HCT116 (cell line): ENCODE measurements around the gene ACTN3. TPM values are rescaled to one million over a fixed set of nuclear protein-coding genes. Genes with fewer than 3 reads are reported as not detected.

Experiments used
- ATAC-seq: fragments of 200-7000 bp; cut with Tn5 transposase; 2 replicates; pipeline ENCODE4 v1.9.1; 2020; ENCODE audit warnings: mild to moderate bottlenecking, moderate library complexity
- BruUV-seq: library from RNA; stranded (reverse); fragments of 400-500 nt; replicated peaks from 2 replicates; lab custom pipeline; 2021; lab: Mats Ljungman, UMichigan
- CTCF ChIA-PET: fragments of 300-600 bp; sonication (Branson Sonifier 250); formaldehyde crosslinking; loops from one replicate; lab custom pipeline; 2021; ENCODE audit warnings: antibody characterized with exemption; lab: Charles Lee
- POLR2A ChIA-PET: fragments of 300-600, 350-600 bp; sonication (Branson Sonifier 250); formaldehyde crosslinking; loops from one replicate; lab custom pipeline; 2021; ENCODE audit warnings: antibody characterized with exemption; lab: Charles Lee
- RAD21 ChIA-PET, 2 experiments: fragments of 300-600 bp; sonication (Branson Sonifier 250); formaldehyde crosslinking; loops; one replicate each; lab custom pipeline; 2023; ENCODE audit warnings: low total read pairs in 2 of 2; ENCODE audit not compliant: uncharacterized antibody in 2 of 2, unreplicated experiment in 2 of 2, low non-redundant PET in 1 of 2; lab: Charles Lee
- DNase-seq: peaks from one replicate; pipeline ENCODE4 v3.0.0-alpha.2; 2010; ENCODE audit warnings: low read depth, low spot score
- H2AFZ ChIP-seq: fragments of 200-600 bp; shearing (Covaris generic), sonication (generic); 2 replicates; pipeline ENCODE4 v1.6.1; 2017; ENCODE audit warnings: low read depth, mixed run types, mixed read lengths, antibody characterized with exemption, low read length; ENCODE audit not compliant: poor library complexity, severe bottlenecking
- H3K27ac ChIP-seq: 2 replicates; pipeline ENCODE4 v1.5.1; 2012; ENCODE audit warnings: low read depth, low read length
- H3K27me3 ChIP-seq: fragments of 200-600 bp; sonication (generic); 2 replicates; pipeline ENCODE4 v1.6.1; 2016; ENCODE audit warnings: mixed run types, low read length, mixed read lengths; ENCODE audit not compliant: insufficient read depth
- H3K36me3 ChIP-seq, 2 experiments: fragments of 200-500 bp in 1 of 2; fragments of 200-600 bp in 1 of 2; sonication (Bioruptor generic) in 1 of 2; sonication (generic) in 1 of 2; 2 replicates each; pipeline versions ENCODE4 v1.5.1 to v1.6.1; 2014 to 2016; ENCODE audit warnings: low read length in 2 of 2, inconsistent platforms in 1 of 2, mixed read lengths in 1 of 2, mixed run types in 1 of 2; ENCODE audit not compliant: insufficient read depth in 2 of 2, control insufficient read depth in 1 of 2
- H3K4me1 ChIP-seq, 2 experiments: fragments of 200-600 bp in 1 of 2; sonication (generic) in 1 of 2; 2 replicates each; pipeline versions ENCODE4 v1.5.1 to v1.6.1; 2012 to 2017; ENCODE audit warnings: low read length in 2 of 2, inconsistent platforms in 1 of 2, mild to moderate bottlenecking in 1 of 2, mixed read lengths in 1 of 2, mixed run types in 1 of 2, moderate library complexity in 1 of 2; ENCODE audit not compliant: insufficient read depth in 2 of 2, control insufficient read depth in 1 of 2
- H3K4me2 ChIP-seq: fragments of 200-600 bp; sonication (generic); 2 replicates; pipeline ENCODE4 v1.6.1; 2017; ENCODE audit warnings: mixed run types, low read length, mixed read lengths
- H3K4me3 ChIP-seq, 2 experiments: fragments of 200-600 bp in 1 of 2; sonication (generic) in 1 of 2; replicated peaks in 1 of 2; 2 replicates each; pipeline ENCODE4 v1.5.1; 2011 to 2016; ENCODE audit warnings: low read length in 2 of 2, control low read depth in 1 of 2, low read depth in 1 of 2, mild to moderate bottlenecking in 1 of 2, mixed read lengths in 1 of 2, mixed run types in 1 of 2
- H3K79me2 ChIP-seq: fragments of 200-600 bp; sonication (generic); 2 replicates; pipeline ENCODE4 v1.6.1; 2017; ENCODE audit warnings: mild to moderate bottlenecking, mixed run types, low read length, moderate library complexity, mixed read lengths; ENCODE audit not compliant: insufficient read depth
- H3K9ac ChIP-seq: fragments of 200-600 bp; sonication (generic); 2 replicates; pipeline ENCODE4 v1.6.1; 2016; ENCODE audit warnings: low read length, mixed read lengths
- H3K9me2 ChIP-seq: fragments of 200-600 bp; sonication (generic), shearing (Covaris generic); 2 replicates; pipeline ENCODE4 v1.6.1; 2017; ENCODE audit warnings: mixed run types, mild to moderate bottlenecking, moderate library complexity; ENCODE audit not compliant: insufficient read depth
- H3K9me3 ChIP-seq, 2 experiments: fragments of 200-500 bp in 1 of 2; fragments of 200-600 bp in 1 of 2; sonication (Bioruptor generic) in 1 of 2; sonication (generic) in 1 of 2; 2 replicates each; pipeline ENCODE4 v1.6.1; 2014 to 2017; ENCODE audit warnings: low read length in 2 of 2, mixed read lengths in 2 of 2, inconsistent platforms in 1 of 2, low read depth in 1 of 2, mild to moderate bottlenecking in 1 of 2, mixed run types in 1 of 2, moderate library complexity in 1 of 2; ENCODE audit not compliant: control insufficient read depth in 1 of 2, insufficient read depth in 1 of 2
- H4K20me1 ChIP-seq: fragments of 200-600 bp; sonication (generic), shearing (Covaris generic); 2 replicates; pipeline ENCODE4 v1.6.1; 2017; ENCODE audit warnings: mixed run types, mild to moderate bottlenecking, moderate library complexity; ENCODE audit not compliant: insufficient read depth
- EGR1 ChIP-seq: IDR thresholded peaks from 2 replicates; pipeline ENCODE4 v1.6.1; 2012; ENCODE audit warnings: low read depth
- ELF1 ChIP-seq: IDR thresholded peaks from 2 replicates; pipeline ENCODE4 v1.6.1; 2012; ENCODE audit warnings: low read depth, borderline replicate concordance
- EZH2 ChIP-seq: fragments of 200-600 bp; sonication (generic); IDR thresholded peaks from 2 replicates; pipeline ENCODE4 v1.6.1; 2017; ENCODE audit warnings: antibody characterized with exemption, mixed run types
- EZH2phosphoT487 ChIP-seq: fragments of 200-600 bp; IDR thresholded peaks from 2 replicates; pipeline ENCODE4 v1.6.1; 2018; ENCODE audit warnings: antibody characterized with exemption, borderline replicate concordance
- FOSL1 ChIP-seq: IDR thresholded peaks from 2 replicates; pipeline ENCODE4 v1.6.1; 2012; ENCODE audit warnings: low read depth
- JUND ChIP-seq: IDR thresholded peaks from 2 replicates; pipeline ENCODE4 v1.6.1; 2012
- MAX ChIP-seq: IDR thresholded peaks from 2 replicates; pipeline ENCODE4 v1.6.1; 2012
- POLR2A ChIP-seq: IDR thresholded peaks from 2 replicates; pipeline ENCODE4 v1.7.0; 2011; ENCODE audit warnings: borderline replicate concordance; ENCODE audit not compliant: insufficient read depth, insufficient read length; ENCODE audit errors: extremely low read depth
- POLR2AphosphoS5 ChIP-seq: IDR thresholded peaks from 2 replicates; pipeline ENCODE4 v1.6.1; 2011; ENCODE audit warnings: mild to moderate bottlenecking, low read depth, low read length, moderate library complexity
- RAD21 ChIP-seq: IDR thresholded peaks from 2 replicates; pipeline ENCODE4 v1.6.1; 2012; ENCODE audit warnings: low read depth, mild to moderate bottlenecking
- SIN3A ChIP-seq: IDR thresholded peaks from 2 replicates; pipeline ENCODE4 v1.6.1; 2012; ENCODE audit warnings: low read depth
- YY1 ChIP-seq: IDR thresholded peaks from 2 replicates; pipeline ENCODE4 v1.6.1; 2011; ENCODE audit warnings: low read length, low read depth, moderate library complexity, mild to moderate bottlenecking; ENCODE audit not compliant: insufficient replicate concordance; ENCODE audit errors: extremely low read depth
- ZNF274 ChIP-seq: fragments of 200-500 bp; sonication (Bioruptor generic); IDR thresholded peaks from 2 replicates; pipeline ENCODE4 v1.6.1; 2014; ENCODE audit warnings: mild to moderate bottlenecking, low read depth, low read length, inconsistent platforms
- intact Hi-C: fragments of 100-400 bp; cut with micrococcal nuclease; formaldehyde crosslinking; loops from 2 replicates; pipeline ENCODE4 v1.10.0; 2022
- total RNA-seq: library from RNA; stranded (reverse); gene quantifications from one replicate; pipeline ENCODE4 v1.2.1, GENCODE V29; 2021; ENCODE audit not compliant: unreplicated experiment
- TF ChIP-seq, protein P1 (sequence below), 3 experiments: fragments of 200-600 bp in 1 of 3; sonication (generic) in 1 of 3; IDR thresholded peaks in 2 of 3; conservative IDR thresholded peaks in 1 of 3; 2 replicates each; pipeline ENCODE4 v1.5.1; 2012 to 2017; ENCODE audit warnings: low read depth in 2 of 3, low read length in 2 of 3, antibody characterized with exemption in 1 of 3, borderline replicate concordance in 1 of 3, control low read depth in 1 of 3, mild to moderate bottlenecking in 1 of 3, mixed read lengths in 1 of 3, mixed run types in 1 of 3, moderate library complexity in 1 of 3; ENCODE audit not compliant: insufficient read depth in 1 of 3

Gene ACTN3
- total RNA-seq, 1 experiment from 2014 or later, result not detected

DNA sequence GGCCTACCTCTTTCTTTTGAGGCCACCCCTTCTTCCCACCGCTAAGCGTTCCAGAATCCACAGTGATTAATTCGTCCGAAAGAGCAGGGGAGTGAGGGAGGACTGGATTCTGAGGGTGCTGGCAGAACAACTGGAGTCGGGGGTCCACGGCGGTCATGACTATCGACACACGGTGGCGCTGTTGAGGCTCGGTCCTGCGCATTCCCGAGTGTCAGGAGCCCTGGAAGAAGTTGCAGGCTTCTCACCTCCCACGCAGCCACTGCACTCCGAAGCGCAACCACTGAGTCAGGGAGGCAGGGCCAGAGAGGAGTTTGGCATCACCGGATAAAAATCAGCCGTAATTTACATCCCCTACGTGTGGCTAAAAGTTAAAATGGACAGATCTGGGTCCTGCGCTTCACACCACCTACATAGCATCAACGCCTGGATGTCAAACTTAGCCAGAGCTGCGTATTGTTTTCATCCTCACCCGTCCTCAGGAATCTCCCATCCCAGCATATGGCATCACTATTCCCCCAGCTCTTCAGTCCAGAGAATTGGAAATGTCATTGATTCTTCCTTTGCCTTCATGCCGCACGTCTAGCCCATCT, 32.4 kb downstream of the ACTN3 start:
- ATAC-seq, result peak; percentile 97
- no peaks in the 10 kb centered on the region for H4K20me1 ChIP-seq
- H3K4me2 ChIP-seq, result no peak overlapping the region
- DNase-seq, result peak; percentile 31
- H3K4me3 ChIP-seq, result no peak overlapping the region
- H3K9me2 ChIP-seq, result no peaks in the 10 kb centered on the region
- no peak overlapping the region for H3K9ac ChIP-seq
- 0 out of 4 replicates have a peak, but pooled peaks cover 0 to 3% of the 10 kb centered on the region in 2 experiments for H3K4me1 ChIP-seq
- peak overlapping the region; percentile 65 for H2AFZ ChIP-seq
- RAD21 ChIA-PET, result no interaction called here
- H3K36me3 ChIP-seq, result no peaks in the 10 kb centered on the region
- POLR2A ChIA-PET, result no interaction called here
- CTCF ChIA-PET, result interaction anchor here (2.3 kb wide), 1 partner anchor 99 kb away, joined by 12 read pairs; the partner anchor contains the start of gene RBM4B
- no peak overlapping the region for H3K27ac ChIP-seq
- H3K27me3 ChIP-seq, result no peaks in the 10 kb centered on the region
- intact Hi-C loops, result loop anchor here (1.0 to 5.0 kb wide), 2 partner anchors 99 to 253 kb away; no protein-coding TSS in a partner anchor
- TF ChIP-seq EZH2, result no peak
- TF ChIP-seq, protein P1, sequence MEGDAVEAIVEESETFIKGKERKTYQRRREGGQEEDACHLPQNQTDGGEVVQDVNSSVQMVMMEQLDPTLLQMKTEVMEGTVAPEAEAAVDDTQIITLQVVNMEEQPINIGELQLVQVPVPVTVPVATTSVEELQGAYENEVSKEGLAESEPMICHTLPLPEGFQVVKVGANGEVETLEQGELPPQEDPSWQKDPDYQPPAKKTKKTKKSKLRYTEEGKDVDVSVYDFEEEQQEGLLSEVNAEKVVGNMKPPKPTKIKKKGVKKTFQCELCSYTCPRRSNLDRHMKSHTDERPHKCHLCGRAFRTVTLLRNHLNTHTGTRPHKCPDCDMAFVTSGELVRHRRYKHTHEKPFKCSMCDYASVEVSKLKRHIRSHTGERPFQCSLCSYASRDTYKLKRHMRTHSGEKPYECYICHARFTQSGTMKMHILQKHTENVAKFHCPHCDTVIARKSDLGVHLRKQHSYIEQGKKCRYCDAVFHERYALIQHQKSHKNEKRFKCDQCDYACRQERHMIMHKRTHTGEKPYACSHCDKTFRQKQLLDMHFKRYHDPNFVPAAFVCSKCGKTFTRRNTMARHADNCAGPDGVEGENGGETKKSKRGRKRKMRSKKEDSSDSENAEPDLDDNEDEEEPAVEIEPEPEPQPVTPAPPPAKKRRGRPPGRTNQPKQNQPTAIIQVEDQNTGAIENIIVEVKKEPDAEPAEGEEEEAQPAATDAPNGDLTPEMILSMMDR (IDR thresholded peaks at IDR 0.05 in 2 of 3, conservative IDR thresholded peaks at IDR 0.05 in 1 of 3; ENCODE audit: borderline replicate concordance in 1 of 3, insufficient read depth in 1 of 3, low read depth in 2 of 3, low read length in 2 of 3), result peak; percentile 54 to 85 (median 80); a peak in 5 of 6 replicates
- peak; percentile 75 for TF ChIP-seq RAD21
- TF ChIP-seq EGR1, result peak; percentile 74
- no peaks in the 10 kb centered on the region for H3K79me2 ChIP-seq
- 0 out of 4 replicates have a peak, but pooled peaks cover 0 to 3% of the 10 kb centered on the region in 2 experiments for H3K9me3 ChIP-seq
- no TSS peak for BruUV-seq

DNA sequence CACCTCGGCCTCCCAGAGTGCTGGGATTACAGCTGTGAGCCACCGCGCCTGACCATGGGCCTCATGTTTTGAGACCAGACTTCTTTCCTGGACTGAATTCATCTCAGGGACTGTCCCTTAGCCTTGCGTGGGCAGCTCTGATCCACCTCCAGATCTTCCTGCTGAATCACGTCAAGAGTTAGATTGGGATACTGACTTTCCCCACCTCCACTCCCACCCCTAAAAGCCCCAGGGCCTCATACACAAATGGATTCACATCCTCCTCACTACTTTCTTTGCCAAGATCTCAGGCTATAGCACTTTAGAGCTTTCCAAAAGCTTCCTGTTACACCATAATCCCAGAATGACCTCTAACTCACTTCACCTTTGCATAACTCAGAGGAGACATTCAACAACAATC, 34.1 kb downstream of the ACTN3 start:
- H3K27ac ChIP-seq, result no peak overlapping the region
- 0 out of 4 replicates have a peak, but pooled peaks cover 0 to 3% of the 10 kb centered on the region in 2 experiments for H3K9me3 ChIP-seq
- no TSS peak for BruUV-seq
- ChIA-PET RAD21 (no interaction called here), POLR2A (no interaction called here), CTCF (interaction anchor here (2.3 kb wide), 1 partner anchor 97 kb away, joined by 12 read pairs; the partner anchor contains the start of gene RBM4B)
- 0 out of 4 replicates have a peak, but pooled peaks cover 0 to 3% of the 10 kb centered on the region in 2 experiments for H3K4me1 ChIP-seq
- no peak overlapping the region for H3K4me3 ChIP-seq
- no peak for ATAC-seq
- no peaks in the 10 kb centered on the region for H3K79me2 ChIP-seq
- H2AFZ ChIP-seq, result no peak overlapping the region
- H3K36me3 ChIP-seq, result no peaks in the 10 kb centered on the region
- no peak overlapping the region for H3K9ac ChIP-seq
- H3K9me2 ChIP-seq, result no peaks in the 10 kb centered on the region
- no peaks in the 10 kb centered on the region for H4K20me1 ChIP-seq
- TF ChIP-seq ELF1, result no peak
- no peak for TF ChIP-seq MAX
- no peak for TF ChIP-seq POLR2A
- TF ChIP-seq SIN3A, result no peak
- TF ChIP-seq ZNF274, result no peak
- TF ChIP-seq JUND, result no peak
- TF ChIP-seq FOSL1, result no peak
- no peak for TF ChIP-seq POLR2AphosphoS5
- no peak for TF ChIP-seq EZH2
- no peak for TF ChIP-seq YY1
- TF ChIP-seq EZH2phosphoT487, result no peak
- TF ChIP-seq, all 23 proteins: peak for 0
- Histone ChIP-seq H3K4me2 (no peak overlapping the region), H3K27me3 (no peaks in the 10 kb centered on the region)
- intact Hi-C loops, result no loop called here
- no peak for DNase-seq
